H1 (cell line): ENCODE measurements around the gene BCL2L14. TPM values are rescaled to one million over a fixed set of nuclear protein-coding genes. Genes with fewer than 3 reads are reported as not detected.
A peak's percentile ranks its signal among the peaks of the same experiment; 100 is the strongest.

Experiments used
- CTCF ChIA-PET: fragments of 300-600 bp; sonication (Branson Sonifier 250); formaldehyde crosslinking; loops from one replicate; lab custom pipeline; 2021; ENCODE audit not compliant: partially characterized antibody; lab: Charles Lee
- POLR2A ChIA-PET: fragments of 300-600 bp; sonication (Branson Sonifier 250); formaldehyde crosslinking; loops from one replicate; lab custom pipeline; 2021; ENCODE audit warnings: inconsistent platforms; ENCODE audit not compliant: partially characterized antibody; lab: Charles Lee
- DNase-seq, 2 experiments: peaks; one replicate each; pipeline versions ENCODE4 v3.0.0 to v3.0.0-alpha.2; 2010 to 2022; ENCODE audit warnings: low spot score in 2 of 2, low read depth in 1 of 2, mixed read lengths in 1 of 2
- FAIRE-seq: peaks from 2 replicates; lab custom pipeline; 2011; peaks lifted over from hg19 to GRCh38; lab: Jason Lieb, UNC
- H2AFZ ChIP-seq: 2 replicates; pipeline ENCODE4 v1.8.1; 2012; ENCODE audit warnings: low read length, inconsistent platforms
- H2AK5ac ChIP-seq: 2 replicates; pipeline ENCODE4 v1.6.1; 2013; ENCODE audit warnings: low read depth, low read length
- H2BK120ac ChIP-seq: replicated peaks from 2 replicates; pipeline ENCODE3; 2013; ENCODE audit warnings: low read depth, low read length, inconsistent platforms
- H2BK12ac ChIP-seq: 2 replicates; pipeline ENCODE4 v1.6.1; 2013; ENCODE audit warnings: low read depth, low read length
- H2BK15ac ChIP-seq: 2 replicates; pipeline ENCODE4 v1.6.1; 2013; ENCODE audit warnings: low read length
- H2BK20ac ChIP-seq: 2 replicates; pipeline ENCODE4 v1.6.1; 2013; ENCODE audit warnings: low read length
- H2BK5ac ChIP-seq: 2 replicates; pipeline ENCODE4 v1.6.1; 2013; ENCODE audit warnings: low read depth, low read length
- H3K14ac ChIP-seq: 2 replicates; pipeline ENCODE4 v1.6.1; 2013; ENCODE audit warnings: inconsistent platforms; ENCODE audit not compliant: insufficient read length
- H3K18ac ChIP-seq: 2 replicates; pipeline ENCODE4 v1.6.1; 2013; ENCODE audit warnings: low read length; ENCODE audit errors: extremely low read depth
- H3K23ac ChIP-seq: 2 replicates; pipeline ENCODE4 v1.6.1; 2013; ENCODE audit warnings: inconsistent platforms; ENCODE audit not compliant: insufficient read length
- H3K23me2 ChIP-seq: 2 replicates; pipeline ENCODE4 v1.6.1; 2013; ENCODE audit warnings: low read depth, low read length
- H3K27ac ChIP-seq: 2 replicates; pipeline ENCODE4 v1.6.1; 2011; ENCODE audit warnings: low read depth, low read length, inconsistent platforms
- H3K27me3 ChIP-seq, 4 experiments: replicated peaks in 1 of 4; 1 replicate in 1 of 4; 2 replicates in 3 of 4; pipeline versions ENCODE4 v1.6.1 to v1.8.1; 2011 to 2013; ENCODE audit warnings: low read length in 3 of 4, mild to moderate bottlenecking in 3 of 4, inconsistent platforms in 2 of 4, mixed read lengths in 2 of 4, moderate library complexity in 1 of 4; ENCODE audit not compliant: control insufficient read depth in 3 of 4, insufficient read depth in 3 of 4; ENCODE audit errors: extremely low read depth in 1 of 4
- H3K36me3 ChIP-seq, 4 experiments: 2 replicates each; pipeline versions ENCODE4 v1.6.1 to v1.8.1; 2011 to 2013; ENCODE audit warnings: mild to moderate bottlenecking in 4 of 4, low read length in 3 of 4, moderate library complexity in 2 of 4, control low read depth in 1 of 4, inconsistent platforms in 1 of 4; ENCODE audit not compliant: insufficient read depth in 4 of 4, control insufficient read depth in 2 of 4
- H3K4ac ChIP-seq: replicated peaks from 2 replicates; pipeline ENCODE3; 2013; ENCODE audit warnings: low read length, low read depth, mixed read lengths, inconsistent platforms; ENCODE audit not compliant: insufficient read length
- H3K4me1 ChIP-seq, 4 experiments: replicated peaks in 1 of 4; 1 replicate in 1 of 4; 2 replicates in 3 of 4; pipeline versions ENCODE4 v1.6.1 to v1.8.1; 2011 to 2013; ENCODE audit warnings: low read length in 3 of 4, inconsistent platforms in 2 of 4, mixed read lengths in 1 of 4; ENCODE audit not compliant: insufficient read depth in 4 of 4, control insufficient read depth in 3 of 4
- H3K4me2 ChIP-seq, 2 experiments: 2 replicates each; pipeline versions ENCODE4 v1.6.1 to v1.8.1; 2011 to 2013; ENCODE audit warnings: low read depth in 2 of 2, low read length in 2 of 2, control low read depth in 1 of 2, inconsistent platforms in 1 of 2, mild to moderate bottlenecking in 1 of 2; ENCODE audit not compliant: insufficient read depth in 1 of 2
- H3K4me3 ChIP-seq, 4 experiments: fragments of 200-600, 300-600 bp in 1 of 4; sonication (generic), shearing (Covaris generic), sonication (Bioruptor Twin) in 1 of 4; 2 replicates each; pipeline versions ENCODE4 v1.5.1 to v1.8.1; 2011 to 2016; ENCODE audit warnings: low read length in 4 of 4, low read depth in 3 of 4, control low read depth in 2 of 4, inconsistent platforms in 2 of 4, mild to moderate bottlenecking in 2 of 4, mixed read lengths in 1 of 4, moderate library complexity in 1 of 4; ENCODE audit not compliant: insufficient read depth in 2 of 4; ENCODE audit errors: extremely low read depth in 1 of 4
- H3K56ac ChIP-seq: replicated peaks from 2 replicates; pipeline ENCODE3; 2013; ENCODE audit warnings: low read depth, mild to moderate bottlenecking, mixed read lengths, low read length, inconsistent platforms; ENCODE audit not compliant: insufficient read length
- H3K79me1 ChIP-seq: 2 replicates; pipeline ENCODE4 v1.6.1; 2013; ENCODE audit warnings: low read depth, low read length, control low read depth
- H3K79me2 ChIP-seq, 2 experiments: 2 replicates each; pipeline versions ENCODE4 v1.6.1 to v1.8.1; 2012 to 2013; ENCODE audit warnings: low read length in 2 of 2, mild to moderate bottlenecking in 2 of 2, inconsistent platforms in 1 of 2; ENCODE audit not compliant: insufficient read depth in 2 of 2, control insufficient read depth in 1 of 2
- H3K9ac ChIP-seq, 4 experiments: replicated peaks in 1 of 4; 1 replicate in 1 of 4; 2 replicates in 3 of 4; pipeline versions ENCODE4 v1.6.1 to v1.8.1; 2011 to 2013; ENCODE audit warnings: low read depth in 3 of 4, low read length in 3 of 4, control low read depth in 2 of 4, mild to moderate bottlenecking in 2 of 4, moderate library complexity in 2 of 4, inconsistent platforms in 1 of 4; ENCODE audit errors: extremely low read depth in 1 of 4
- H3K9me3 ChIP-seq, 2 experiments: 2 replicates each; pipeline versions ENCODE4 v1.6.1 to v1.8.1; 2012 to 2013; ENCODE audit warnings: mild to moderate bottlenecking in 2 of 2, moderate library complexity in 2 of 2, control low read depth in 1 of 2, inconsistent platforms in 1 of 2, low read depth in 1 of 2, low read length in 1 of 2, mixed read lengths in 1 of 2; ENCODE audit not compliant: insufficient read depth in 2 of 2
- H4K20me1 ChIP-seq, 2 experiments: replicated peaks in 1 of 2; 2 replicates each; pipeline versions ENCODE3 to v1.8.1; 2011 to 2013; ENCODE audit warnings: inconsistent platforms in 2 of 2, low read length in 2 of 2, mild to moderate bottlenecking in 1 of 2; ENCODE audit not compliant: insufficient read depth in 2 of 2, control insufficient read depth in 1 of 2
- H4K5ac ChIP-seq: 2 replicates; pipeline ENCODE4 v1.6.1; 2013; ENCODE audit warnings: low read length, low read depth, mixed read lengths, inconsistent platforms; ENCODE audit not compliant: insufficient read length
- H4K8ac ChIP-seq: 2 replicates; pipeline ENCODE4 v1.8.0; 2013; ENCODE audit warnings: mild to moderate bottlenecking, moderate library complexity, low read length, inconsistent platforms; ENCODE audit not compliant: insufficient read depth; ENCODE audit errors: extremely low read depth
- H4K91ac ChIP-seq: replicated peaks from 2 replicates; pipeline ENCODE3; 2013; ENCODE audit warnings: low read length, mixed read lengths, inconsistent platforms; ENCODE audit not compliant: insufficient read length
- CTCF ChIP-seq, 3 experiments: IDR thresholded peaks; 1 replicate in 2 of 3; 2 replicates in 1 of 3; pipeline versions ENCODE4 v1.5.1 to v1.6.1; 2011; ENCODE audit warnings: low read length in 3 of 3, mild to moderate bottlenecking in 3 of 3, inconsistent platforms in 2 of 3, low read depth in 1 of 3, moderate library complexity in 1 of 3; ENCODE audit not compliant: insufficient read depth in 1 of 3; ENCODE audit errors: control extremely low read depth in 1 of 3
- RAD21 ChIP-seq, 2 experiments: IDR thresholded peaks in 1 of 2; conservative IDR thresholded peaks in 1 of 2; 2 replicates each; pipeline ENCODE4 v1.6.1; 2011; ENCODE audit warnings: low read depth in 2 of 2, low read length in 2 of 2, improper control_type of control experiment in 1 of 2, inconsistent platforms in 1 of 2, mild to moderate bottlenecking in 1 of 2, moderate library complexity in 1 of 2
- WGBS, 2 experiments: shearing (Covaris generic) in 1 of 2; methylation state at CpG; one replicate each; pipeline versions ENCODE4 v1.1.6 to v1.1.7; 2013 to 2015; ENCODE audit warnings: low lambda C conversion rate in 2 of 2, mixed read lengths in 2 of 2, inconsistent platforms in 1 of 2, low coverage in 1 of 2, missing lambda C conversion rate in 1 of 2; ENCODE audit not compliant: insufficient replicate concordance in 2 of 2, insufficient coverage in 1 of 2, insufficient read length in 1 of 2; ENCODE audit errors: extremely low coverage in 1 of 2, missing lambda C conversion rate in 1 of 2; 5-methylcytosine and 5-hydroxymethylcytosine counted together
- polyA plus RNA-seq, 7 experiments: library from polyadenylated mRNA; depleted of rRNA in 3 of 7; stranded (reverse) in 5 of 7; unstranded in 2 of 7; fragments of >200 nt in 5 of 7; fragments of 200-250 nt in 2 of 7; gene quantifications; 1 replicate in 5 of 7; 2 replicates in 1 of 7; 4 replicates in 1 of 7; pipeline versions ENCODE4 v1.2.1 to v1.2.3, GENCODE V29; 2011 to 2013; ENCODE audit warnings: missing spikeins in 2 of 7, mixed read lengths in 2 of 7
- total RNA-seq: library from RNA; stranded (reverse); fragmentation: NEBNext Ultra II Directional; extraction: Animal tissue kit (Norgen Biotek cat#: 25700); gene quantifications from 2 replicates; pipeline ENCODE4 v1.2.1, GENCODE V29; 2021

Gene BCL2L14
- total and polyA plus RNA-seq, 2 of the 8 experiments (the other 6 are each of a cell fraction or from before 2014, with no cell fraction given): 0.80 to 2.4 TPM

- no peak overlapping the region for H3K14ac ChIP-seq
- no peak overlapping the region for H2AK5ac ChIP-seq
- H2BK12ac ChIP-seq: peak overlapping the region; percentile 78; the same call in 1 of the 2 replicates
- no peaks in the 10 kb centered on the region for H3K23me2 ChIP-seq
- H3K27ac ChIP-seq: no peak overlapping the region
- CTCF ChIA-PET: interaction anchor here (0.6 to 1.8 kb wide), 6 partner anchors 14 to 526 kb away, joined by 3 to 4 read pairs (median 3); no protein-coding TSS in a partner anchor
- DNase-seq: no peak
- H4K8ac ChIP-seq: no peak overlapping the region
- H3K9ac ChIP-seq: no peak overlapping the region
- peak; percentile 32 for FAIRE-seq
- peak overlapping the region; percentile 13; the same call in 1 of the 2 replicates for H2BK5ac ChIP-seq
- H2BK15ac ChIP-seq: peak overlapping the region; percentile 2; the same call in 1 of the 2 replicates
- no peak overlapping the region for H3K23ac ChIP-seq
- H4K5ac ChIP-seq: no peak overlapping the region
- no peaks in the 10 kb centered on the region for H3K79me2 ChIP-seq
- POLR2A ChIA-PET: no interaction called here
- no peaks in the 10 kb centered on the region for H3K9me3 ChIP-seq
- H3K4me3 ChIP-seq: no peak overlapping the region
- H3K36me3 ChIP-seq: no peaks in the 10 kb centered on the region
- H3K79me1 ChIP-seq: no peaks in the 10 kb centered on the region
- H3K4me2 ChIP-seq: no peak overlapping the region
- TF ChIP-seq CTCF (IDR thresholded peaks at IDR 0.05; ENCODE audit: control extremely low read depth in 1 of 3, insufficient read depth in 1 of 3, low read depth in 1 of 3, low read length in 3 of 3) (peak in 1 of 3 experiments; percentile 3; a peak in 1 of 4 replicates), RAD21 (IDR thresholded peaks at IDR 0.05 in 1 of 2, conservative IDR thresholded peaks at IDR 0.05 in 1 of 2; ENCODE audit: low read depth in 2 of 2, low read length in 2 of 2) (no peak)
- TF ChIP-seq, all 59 proteins: peak for 1
- H2BK20ac ChIP-seq: no peak overlapping the region
- H3K27me3 ChIP-seq: no peaks in the 10 kb centered on the region
- WGBS, 2 experiments: 87% methylated on average over 7 of the region's 7 CpGs; no CpG with 5 or more reads in 1 of the 2 experiments
- no peak overlapping the region for H4K91ac ChIP-seq
- no peak overlapping the region for H3K18ac ChIP-seq
- no peak overlapping the region for H2AFZ ChIP-seq
- no peak overlapping the region for H3K56ac ChIP-seq
- no peaks in the 10 kb centered on the region for H4K20me1 ChIP-seq
- no peak overlapping the region for H2BK120ac ChIP-seq
- peaks cover 0 to 3% (median 0%) of the 10 kb centered on the region in 4 experiments; a peak in 1 of 7 replicates for H3K4me1 ChIP-seq
- no peak overlapping the region for H3K4ac ChIP-seq
These were observed 30.8 kb upstream of the BCL2L14 start for GRCh38 chr12:12039897-12040296.
